GM12873 (cell line): Measurements from ENCODE around the gene AGT.

ENCODE experiments used
- CTCF ChIP-seq: IDR thresholded peaks from 2 replicates; pipeline ENCODE4 v1.5.1; 2012; ENCODE audit warnings: low read depth, mild to moderate bottlenecking, moderate library complexity, low read length, control low read depth; ENCODE audit not compliant: insufficient read depth; ENCODE audit errors: missing control alignments

The AGT gene

GRCh38 chr1:230713915-230714764, at the start of gene AGT:
AGT (minus strand) TSS chr1:230714122; CDS start chr1:230710823, 3,299 bp downstream.
- TF ChIP-seq CTCF = no peak

GRCh38 chr1:230761443-230762167, 47.7 kb upstream of the AGT start:
- no peak for TF ChIP-seq CTCF

DNA sequence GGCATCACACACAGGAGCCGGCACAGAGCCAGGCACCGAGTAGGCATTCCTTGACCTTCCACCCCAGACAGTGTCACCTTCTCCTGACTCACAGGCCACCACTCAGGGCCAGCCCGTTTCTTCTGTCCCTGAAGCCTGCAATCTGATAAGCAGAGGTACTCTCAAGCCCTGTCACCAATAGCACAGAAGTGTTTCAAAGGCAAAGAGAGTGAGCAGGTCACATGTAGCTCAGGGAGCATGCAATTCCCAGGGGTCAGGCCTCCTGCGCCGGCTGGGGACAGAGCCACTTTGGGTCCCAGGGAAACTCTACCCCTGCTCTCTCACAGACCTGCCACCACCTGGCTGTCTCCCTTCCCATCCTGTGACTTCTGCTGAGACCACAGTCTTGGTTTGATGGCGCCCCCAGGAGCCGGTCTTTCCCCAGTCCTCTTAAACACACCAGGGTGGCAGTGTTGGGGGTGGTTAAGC, 46.5 kb upstream of the AGT start:
- no peak for TF ChIP-seq CTCF

DNA sequence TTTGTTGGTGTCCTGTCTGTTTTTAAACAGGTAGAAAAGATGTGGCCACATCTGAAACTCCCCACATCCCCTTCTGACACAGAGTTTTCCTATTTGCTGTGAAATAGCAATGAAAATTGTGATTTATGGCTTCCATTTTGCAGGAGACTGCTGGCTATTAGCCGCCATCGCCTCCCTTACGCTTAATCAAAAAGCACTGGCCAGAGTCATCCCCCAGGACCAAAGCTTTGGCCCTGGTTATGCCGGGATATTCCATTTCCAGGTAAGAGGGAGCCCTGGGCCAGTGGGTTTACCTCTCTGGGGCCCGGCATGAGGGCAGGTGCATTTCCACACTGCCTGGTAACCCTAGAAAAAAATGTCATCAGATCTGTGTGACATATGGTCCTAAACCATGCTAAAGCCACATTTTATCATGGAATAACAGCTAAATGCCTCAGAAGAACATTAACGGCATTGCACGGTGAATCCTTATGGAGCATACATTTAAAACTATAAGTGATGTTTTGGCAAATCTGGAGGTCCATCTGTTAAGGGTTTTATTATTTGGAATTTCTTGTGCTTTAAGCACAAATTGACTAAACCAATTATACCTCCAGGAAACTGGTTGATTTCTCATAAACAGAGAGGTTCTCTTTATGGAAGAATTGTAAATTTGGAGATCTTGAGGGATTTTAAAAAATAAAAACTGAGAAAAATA, 45.6 kb upstream of the AGT start:
- TF ChIP-seq CTCF = no peak

DNA sequence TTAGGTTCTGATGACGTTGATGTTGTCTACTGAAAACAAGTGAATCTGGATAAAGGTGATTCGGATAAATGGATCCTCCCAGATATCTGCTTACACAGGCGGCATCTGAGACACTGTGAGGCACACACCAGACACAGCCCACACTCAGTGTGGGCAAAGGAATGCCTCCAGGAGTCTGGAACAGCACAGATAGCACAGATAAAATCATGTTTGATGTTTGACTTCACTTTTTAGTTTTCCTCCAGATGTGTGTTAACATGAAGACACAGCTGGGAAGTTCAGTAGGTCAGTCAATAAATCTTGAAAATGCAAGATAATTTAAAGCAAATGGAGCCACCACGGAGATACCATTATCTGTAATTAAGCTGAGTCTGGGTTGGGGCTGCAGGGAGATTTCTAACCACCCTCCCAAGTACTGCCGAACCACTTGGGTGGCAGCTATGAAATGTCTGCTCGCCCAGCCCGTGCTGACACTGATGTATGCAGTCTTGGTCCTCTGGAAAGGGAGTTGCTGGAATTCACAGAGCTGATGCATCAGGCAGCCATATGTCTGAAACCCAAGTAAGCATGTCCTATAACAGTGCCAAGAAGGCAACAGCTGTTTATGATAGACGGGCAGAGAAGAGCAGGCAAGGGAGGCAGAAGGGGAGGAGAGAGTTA, 44.9 kb upstream of the AGT start:
- no peak for TF ChIP-seq CTCF

GRCh38 chr1:230757856-230758708, 44.2 kb upstream of the AGT start:
- TF ChIP-seq CTCF = no peak
